A549 (cell line): ENCODE measurements around the gene PIKFYVE. TPM values are rescaled to one million over a fixed set of nuclear protein-coding genes. Genes with fewer than 3 reads are reported as not detected.
A peak's percentile ranks its signal among the peaks of the same experiment; 100 is the strongest.

Experiments
- ATAC-seq, 2 experiments: fragments of 200-7000 bp in 1 of 2; fragments of >200 bp in 1 of 2; cut with Nextera tagmentation in 1 of 2; cut with Tn5 transposase in 1 of 2; 3 replicates each; pipeline versions ENCODE4 v1.8.0 to v1.9.1; 2018 to 2020; ENCODE audit warnings: mild to moderate bottlenecking in 1 of 2, moderate library complexity in 1 of 2
- CTCF ChIA-PET: fragments of 300-600 bp; sonication (Branson Sonifier 250); formaldehyde crosslinking; extraction: SDS; loops from one replicate; lab custom pipeline; 2021; ENCODE audit warnings: antibody characterized with exemption, inconsistent platforms; lab: Yijun Ruan, JAX
- POLR2A ChIA-PET: fragments of 350-600 bp; formaldehyde crosslinking; extraction: SDS; loops from one replicate; lab custom pipeline; 2021; ENCODE audit warnings: antibody characterized with exemption, inconsistent platforms; lab: Yijun Ruan, JAX
- DNase-seq, 2 experiments: peaks; one replicate each; pipeline versions ENCODE4 v3.0.0 to v3.0.0-alpha.2; 2011 to 2016; ENCODE audit warnings: low read depth in 1 of 2, low spot score in 1 of 2
- FAIRE-seq: peaks from 2 replicates; lab custom pipeline; 2011; peaks lifted over from hg19 to GRCh38; lab: Jason Lieb, UNC
- H3K27ac ChIP-seq, 2 experiments: fragments of >200 bp; sonication (Bioruptor Twin); formaldehyde crosslinking; 3 replicates each; pipeline ENCODE4 v1.5.1; 2016 to 2017
- H3K4me1 ChIP-seq: fragments of >200 bp; sonication (Bioruptor Twin); formaldehyde crosslinking; 3 replicates; pipeline ENCODE4 v1.6.1; 2016
- H3K4me2 ChIP-seq: fragments of >200 bp; sonication (Bioruptor Twin); formaldehyde crosslinking; 3 replicates; pipeline ENCODE4 v1.6.1; 2016
- H3K4me3 ChIP-seq: fragments of >200 bp; sonication (Bioruptor Twin); formaldehyde crosslinking; 3 replicates; pipeline ENCODE4 v1.5.1; 2016
- H3K9me3 ChIP-seq: fragments of >200 bp; sonication (Bioruptor Twin); formaldehyde crosslinking; 3 replicates; pipeline ENCODE4 v1.6.1; 2016
- CEBPB ChIP-seq, 2 experiments: fragments of >200 bp in 1 of 2; sonication (Bioruptor Twin) in 1 of 2; formaldehyde crosslinking in 1 of 2; IDR thresholded peaks; 2 replicates each; pipeline ENCODE4 v1.6.1; 2012 to 2016
- CHD2 ChIP-seq: fragments of 150-350 bp; IDR thresholded peaks from 2 replicates; pipeline ENCODE4 v1.6.1; 2014; ENCODE audit warnings: low read length; ENCODE audit not compliant: partially characterized antibody
- FOSB ChIP-seq: fragments of 250-450 bp; sonication (Bioruptor Pico); IDR thresholded peaks from 2 replicates; pipeline ENCODE4 v1.5.0; 2020; ENCODE audit warnings: mild to moderate bottlenecking, moderate library complexity
- FOSL2 ChIP-seq, 2 experiments: fragments of 450-650 bp in 1 of 2; fragments of >200 bp in 1 of 2; sonication (Bioruptor Twin) in 1 of 2; formaldehyde crosslinking; IDR thresholded peaks; 2 replicates each; pipeline versions ENCODE4 v1.5.0 to v1.6.1; 2016 to 2020; ENCODE audit warnings: mild to moderate bottlenecking in 1 of 2, moderate library complexity in 1 of 2
- KDM1A ChIP-seq: fragments of 200-600 bp; sonication (generic); IDR thresholded peaks from 2 replicates; pipeline ENCODE4 v1.6.1; 2016; ENCODE audit warnings: low read depth, mild to moderate bottlenecking
- MAFK ChIP-seq: fragments of 450-650 bp; IDR thresholded peaks from 2 replicates; pipeline ENCODE4 v1.6.1; 2014; ENCODE audit not compliant: partially characterized antibody
- MYC ChIP-seq: IDR thresholded peaks from 2 replicates; pipeline ENCODE4 v1.6.1; 2012; ENCODE audit warnings: mild to moderate bottlenecking, inconsistent platforms, low read length, improper control_type of control experiment, borderline replicate concordance
- NPAS2 ChIP-seq: fragments of 250-450 bp; sonication (Bioruptor Pico); IDR thresholded peaks from 2 replicates; pipeline ENCODE4 v1.8.0; 2022; ENCODE audit warnings: mild to moderate bottlenecking, moderate library complexity, borderline replicate concordance
- POLR2A ChIP-seq: IDR thresholded peaks from 2 replicates; pipeline ENCODE4 v1.6.1; 2012; ENCODE audit warnings: mild to moderate bottlenecking, low read length
- POLR2AphosphoS2 ChIP-seq: conservative IDR thresholded peaks from 2 replicates; pipeline ENCODE4 v1.6.1; 2012; ENCODE audit warnings: low read length, improper control_type of control experiment, inconsistent platforms
- RAD21 ChIP-seq, 2 experiments: fragments of >200 bp in 1 of 2; sonication (Bioruptor Twin) in 1 of 2; formaldehyde crosslinking in 1 of 2; IDR thresholded peaks in 1 of 2; conservative IDR thresholded peaks in 1 of 2; 2 replicates in 1 of 2; 3 replicates in 1 of 2; pipeline ENCODE4 v1.6.1; 2012 to 2018; ENCODE audit warnings: inconsistent platforms in 1 of 2
- RFX5 ChIP-seq: fragments of 450-650 bp; IDR thresholded peaks from 2 replicates; pipeline ENCODE4 v1.7.1; 2014; ENCODE audit warnings: antibody characterized with exemption, mild to moderate bottlenecking, moderate library complexity
- SMC3 ChIP-seq: fragments of >200 bp; sonication (Bioruptor Twin); formaldehyde crosslinking; IDR thresholded peaks from 3 replicates; pipeline ENCODE4 v1.6.1; 2018; ENCODE audit warnings: inconsistent platforms
- TP53 ChIP-seq: fragments of 250-450 bp; sonication (Bioruptor Pico); IDR thresholded peaks from 2 replicates; pipeline ENCODE4 v1.5.0; 2021; ENCODE audit warnings: mild to moderate bottlenecking, moderate library complexity
- ZSCAN20 ChIP-seq: fragments of 250-450 bp; sonication (Bioruptor Pico); IDR thresholded peaks from 2 replicates; pipeline ENCODE4 v1.8.0; 2022; ENCODE audit warnings: mild to moderate bottlenecking, moderate library complexity
- WGBS: methylation state at CpG from one replicate; pipeline ENCODE4 v1.1.6; 2017; ENCODE audit errors: missing lambda C conversion rate; 5-methylcytosine and 5-hydroxymethylcytosine counted together
- polyA plus RNA-seq, 4 experiments: library from polyadenylated mRNA; depleted of rRNA in 3 of 4; stranded (reverse); fragments of >200 nt; fragmentation: RNase III in 1 of 4; extraction: RNeasy Plus Mini Kit Qiagen cat#74134 plus additional on column Dnase treatment in 1 of 4; gene quantifications; 2 replicates in 3 of 4; 3 replicates in 1 of 4; pipeline ENCODE4 v1.2.3, GENCODE V29; 2011 to 2017
- TF ChIP-seq, protein P1 (sequence below): IDR thresholded peaks from 2 replicates; pipeline ENCODE4 v1.6.1; 2012
- TF ChIP-seq, protein P2 (sequence below): IDR thresholded peaks from 2 replicates; pipeline ENCODE4 v1.6.1; 2012; ENCODE audit warnings: low read depth, borderline replicate concordance
- TF ChIP-seq, protein P3 (sequence below): fragments of >200 bp; sonication (Bioruptor Twin); formaldehyde crosslinking; IDR thresholded peaks from 3 replicates; pipeline ENCODE4 v1.6.1; 2016
- TF ChIP-seq, protein P4 (sequence below): fragments of >200 bp; sonication (Bioruptor Twin); formaldehyde crosslinking; IDR thresholded peaks from 2 replicates; pipeline ENCODE4 v1.6.1; 2016
- TF ChIP-seq, protein P5 (sequence below): fragments of 250-450 bp; sonication (Bioruptor Pico); IDR thresholded peaks from 2 replicates; pipeline ENCODE4 v1.5.0; 2020; ENCODE audit warnings: low read depth, mild to moderate bottlenecking, moderate library complexity
- TF ChIP-seq, protein P6 (sequence below): fragments of >200 bp; sonication (Bioruptor Twin); formaldehyde crosslinking; IDR thresholded peaks from 3 replicates; pipeline ENCODE4 v1.5.1; 2016
- TF ChIP-seq, protein P7 (sequence below): fragments of 450-650 bp; IDR thresholded peaks from 2 replicates; pipeline ENCODE4 v1.6.1; 2014; ENCODE audit warnings: antibody characterized with exemption

The PIKFYVE gene
- polyA plus RNA-seq, 2 of the 4 experiments (the other 2 are of a cell fraction) = 6.5 to 19.3 TPM

DNA sequence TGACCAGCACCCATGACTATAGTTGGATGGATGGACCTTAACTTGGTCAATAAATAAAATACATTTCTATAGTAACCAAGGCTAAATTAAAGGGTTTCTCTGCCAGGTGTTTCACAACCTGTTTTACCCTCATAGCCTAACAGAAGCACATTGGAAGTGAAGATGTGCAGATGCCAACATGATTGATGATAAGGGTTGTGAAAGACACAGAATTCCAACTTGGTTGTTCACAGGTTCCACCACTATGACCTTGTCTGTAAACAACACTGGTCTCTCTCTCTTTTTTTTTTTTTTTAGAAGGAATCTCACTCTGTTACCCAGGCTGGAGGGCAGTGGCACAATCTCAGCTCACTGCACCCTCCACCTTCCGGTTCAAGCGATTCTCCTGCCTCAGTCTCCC lies 103.0 kb downstream of the PIKFYVE start (continued):
- TF ChIP-seq, protein P1, sequence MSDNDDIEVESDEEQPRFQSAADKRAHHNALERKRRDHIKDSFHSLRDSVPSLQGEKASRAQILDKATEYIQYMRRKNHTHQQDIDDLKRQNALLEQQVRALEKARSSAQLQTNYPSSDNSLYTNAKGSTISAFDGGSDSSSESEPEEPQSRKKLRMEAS = no peak
- TF ChIP-seq, protein P2, sequence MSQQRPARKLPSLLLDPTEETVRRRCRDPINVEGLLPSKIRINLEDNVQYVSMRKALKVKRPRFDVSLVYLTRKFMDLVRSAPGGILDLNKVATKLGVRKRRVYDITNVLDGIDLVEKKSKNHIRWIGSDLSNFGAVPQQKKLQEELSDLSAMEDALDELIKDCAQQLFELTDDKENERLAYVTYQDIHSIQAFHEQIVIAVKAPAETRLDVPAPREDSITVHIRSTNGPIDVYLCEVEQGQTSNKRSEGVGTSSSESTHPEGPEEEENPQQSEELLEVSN = no peak
- TF ChIP-seq CHD2 = no peak

DNA sequence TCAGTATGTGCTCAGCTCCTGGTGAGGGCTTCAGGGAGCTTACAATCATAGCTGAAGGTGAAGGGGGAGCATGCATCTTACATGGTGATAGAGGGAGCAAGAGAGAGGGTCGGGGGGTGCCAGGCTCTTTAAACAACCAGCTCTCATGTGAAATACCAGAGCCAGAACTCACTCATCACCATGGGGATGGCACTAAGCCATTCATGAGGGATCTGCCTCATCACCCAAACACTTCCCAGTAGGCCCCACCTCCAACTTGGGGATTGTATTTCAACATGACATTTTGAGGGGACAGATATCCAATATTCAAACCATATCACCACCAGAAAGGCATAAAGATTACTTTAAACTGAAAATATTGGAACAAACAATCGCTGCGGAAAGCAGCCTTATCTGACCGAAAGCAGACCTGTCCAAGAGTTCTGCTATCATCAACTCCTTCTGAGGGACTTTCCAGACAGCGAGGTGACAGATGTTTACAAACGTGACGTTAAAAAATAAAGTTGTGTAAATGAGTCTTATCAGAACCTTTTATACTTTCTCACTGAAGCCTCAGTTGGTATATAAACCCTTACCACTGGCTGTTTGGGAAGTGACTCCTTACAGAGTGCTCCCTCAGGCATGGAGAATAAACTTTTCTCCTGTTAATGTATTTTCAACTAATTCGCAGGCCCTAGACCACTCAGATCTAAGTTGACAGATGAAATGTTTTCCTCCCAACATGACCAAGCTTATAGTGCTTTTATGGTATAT lies 105.0 kb downstream of the PIKFYVE start:
- no peak for FAIRE-seq
- ChIA-PET POLR2A (no interaction called here), CTCF (no interaction called here)
- Histone ChIP-seq H3K4me1 (0 out of 3 replicates have a peak, but pooled peaks cover 3% of the 10 kb centered on the region), H3K9me3 (no peaks in the 10 kb centered on the region), H3K4me3 (no peak overlapping the region), H3K4me2 (no peak overlapping the region), H3K27ac (no peak overlapping the region)
- DNase-seq = no peak
- TF ChIP-seq, protein P3, sequence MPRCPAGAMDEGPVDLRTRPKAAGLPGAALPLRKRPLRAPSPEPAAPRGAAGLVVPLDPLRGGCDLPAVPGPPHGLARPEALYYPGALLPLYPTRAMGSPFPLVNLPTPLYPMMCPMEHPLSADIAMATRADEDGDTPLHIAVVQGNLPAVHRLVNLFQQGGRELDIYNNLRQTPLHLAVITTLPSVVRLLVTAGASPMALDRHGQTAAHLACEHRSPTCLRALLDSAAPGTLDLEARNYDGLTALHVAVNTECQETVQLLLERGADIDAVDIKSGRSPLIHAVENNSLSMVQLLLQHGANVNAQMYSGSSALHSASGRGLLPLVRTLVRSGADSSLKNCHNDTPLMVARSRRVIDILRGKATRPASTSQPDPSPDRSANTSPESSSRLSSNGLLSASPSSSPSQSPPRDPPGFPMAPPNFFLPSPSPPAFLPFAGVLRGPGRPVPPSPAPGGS = no peak
- TF ChIP-seq FOSB (CRISPR knock-in tag) (no peak), FOSL2 (IDR thresholded peaks at IDR 0.05) (no peak), FOSL2 (CRISPR knock-in tag; IDR thresholded peaks at IDR 0.05) (no peak), RFX5 (no peak), MAFK (no peak)
- ATAC-seq = no peak
- WGBS = 57% methylated on average over 8 of the region's 8 CpGs

DNA sequence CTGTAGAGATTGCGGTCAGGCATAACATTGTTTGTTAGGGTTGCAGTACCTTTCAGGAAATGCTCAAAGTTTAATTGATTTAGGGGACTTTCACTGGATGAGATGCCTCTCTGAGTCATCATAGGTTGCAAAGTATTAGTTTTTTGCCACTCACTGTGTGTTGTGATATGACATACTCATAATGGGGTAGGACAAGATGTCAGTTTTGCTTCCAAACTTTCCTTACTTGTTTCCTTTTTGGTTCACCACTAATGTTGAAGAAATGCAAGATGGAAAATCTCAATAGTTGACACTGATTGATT lies 105.5 kb downstream of the PIKFYVE start:
- DNase-seq (no peak), FAIRE-seq (no peak), ATAC-seq (no peak)
- ChIA-PET CTCF (no interaction called here), POLR2A (no interaction called here)
- Histone ChIP-seq H3K4me2 (no peak overlapping the region), H3K4me1 (0 out of 3 replicates have a peak, but pooled peaks cover 3% of the 10 kb centered on the region), H3K9me3 (no peaks in the 10 kb centered on the region), H3K4me3 (no peak overlapping the region), H3K27ac (no peak overlapping the region)
- TF ChIP-seq FOSB (CRISPR knock-in tag) (no peak), NPAS2 (CRISPR knock-in tag) (no peak), CEBPB (IDR thresholded peaks at IDR 0.05) (no peak), ZSCAN20 (CRISPR knock-in tag) (no peak), POLR2A (no peak), MYC (no peak), KDM1A (no peak)
- TF ChIP-seq, protein P4, sequence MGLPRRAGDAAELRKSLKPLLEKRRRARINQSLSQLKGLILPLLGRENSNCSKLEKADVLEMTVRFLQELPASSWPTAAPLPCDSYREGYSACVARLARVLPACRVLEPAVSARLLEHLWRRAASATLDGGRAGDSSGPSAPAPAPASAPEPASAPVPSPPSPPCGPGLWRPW = no peak
- TF ChIP-seq, protein P1 = no peak
- TF ChIP-seq, protein P5, sequence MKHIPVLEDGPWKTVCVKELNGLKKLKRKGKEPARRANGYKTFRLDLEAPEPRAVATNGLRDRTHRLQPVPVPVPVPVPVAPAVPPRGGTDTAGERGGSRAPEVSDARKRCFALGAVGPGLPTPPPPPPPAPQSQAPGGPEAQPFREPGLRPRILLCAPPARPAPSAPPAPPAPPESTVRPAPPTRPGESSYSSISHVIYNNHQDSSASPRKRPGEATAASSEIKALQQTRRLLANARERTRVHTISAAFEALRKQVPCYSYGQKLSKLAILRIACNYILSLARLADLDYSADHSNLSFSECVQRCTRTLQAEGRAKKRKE (CRISPR knock-in tag) = no peak
- 96% methylated on average over 1 of the region's 1 CpG for WGBS

DNA sequence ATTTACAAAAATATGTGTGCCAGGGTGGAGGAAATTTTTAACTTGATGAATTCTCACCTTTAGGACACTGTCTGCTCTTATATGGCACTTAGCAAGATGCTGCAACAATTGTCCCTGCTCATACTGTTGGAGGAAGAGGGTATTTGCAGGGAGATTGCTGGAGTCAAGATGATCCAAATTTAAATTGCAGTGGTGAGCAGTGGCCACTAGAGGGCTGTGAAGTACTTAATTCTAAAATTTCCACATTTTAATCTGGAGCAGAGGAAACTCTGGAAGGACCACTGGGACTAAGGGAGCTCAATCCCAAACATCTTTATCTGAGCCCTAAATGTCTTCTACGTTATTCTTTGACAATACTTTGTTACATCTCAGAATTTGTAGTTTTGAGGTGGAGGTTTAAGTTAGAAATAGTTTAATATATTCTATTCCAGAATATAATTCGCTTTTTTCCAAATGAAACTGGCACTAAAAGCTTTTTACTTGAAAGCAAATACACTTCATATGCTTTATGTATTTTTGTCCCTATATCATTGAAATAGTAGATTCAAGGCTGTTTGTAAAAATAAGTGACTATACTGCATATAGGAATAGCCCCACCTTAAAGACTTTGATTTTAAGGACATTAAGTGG lies 107.5 kb downstream of the PIKFYVE start:
- FAIRE-seq (no peak), ATAC-seq (peak; percentile 67 to 76), DNase-seq (peak; percentile 44 to 67)
- WGBS = 45% methylated on average over 2 of the region's 2 CpGs
- Histone ChIP-seq H3K9me3 (no peaks in the 10 kb centered on the region), H3K27ac (no peak overlapping the region), H3K4me2 (no peak overlapping the region), H3K4me3 (no peak overlapping the region)
- POLR2A ChIA-PET = no interaction called here
- CTCF ChIA-PET = interaction anchor here (0.8 to 2.6 kb wide), 5 partner anchors 9 to 126 kb away, joined by 3 to 17 read pairs (median 5); no protein-coding TSS in a partner anchor
- peak; percentile 58 to 59 for TF ChIP-seq RAD21 (conservative IDR thresholded peaks at IDR 0.05 in 1 of 2, IDR thresholded peaks at IDR 0.05 in 1 of 2)
- TF ChIP-seq TP53 (CRISPR knock-in tag) = no peak
- no peak for TF ChIP-seq POLR2AphosphoS2
- TF ChIP-seq, protein P6, sequence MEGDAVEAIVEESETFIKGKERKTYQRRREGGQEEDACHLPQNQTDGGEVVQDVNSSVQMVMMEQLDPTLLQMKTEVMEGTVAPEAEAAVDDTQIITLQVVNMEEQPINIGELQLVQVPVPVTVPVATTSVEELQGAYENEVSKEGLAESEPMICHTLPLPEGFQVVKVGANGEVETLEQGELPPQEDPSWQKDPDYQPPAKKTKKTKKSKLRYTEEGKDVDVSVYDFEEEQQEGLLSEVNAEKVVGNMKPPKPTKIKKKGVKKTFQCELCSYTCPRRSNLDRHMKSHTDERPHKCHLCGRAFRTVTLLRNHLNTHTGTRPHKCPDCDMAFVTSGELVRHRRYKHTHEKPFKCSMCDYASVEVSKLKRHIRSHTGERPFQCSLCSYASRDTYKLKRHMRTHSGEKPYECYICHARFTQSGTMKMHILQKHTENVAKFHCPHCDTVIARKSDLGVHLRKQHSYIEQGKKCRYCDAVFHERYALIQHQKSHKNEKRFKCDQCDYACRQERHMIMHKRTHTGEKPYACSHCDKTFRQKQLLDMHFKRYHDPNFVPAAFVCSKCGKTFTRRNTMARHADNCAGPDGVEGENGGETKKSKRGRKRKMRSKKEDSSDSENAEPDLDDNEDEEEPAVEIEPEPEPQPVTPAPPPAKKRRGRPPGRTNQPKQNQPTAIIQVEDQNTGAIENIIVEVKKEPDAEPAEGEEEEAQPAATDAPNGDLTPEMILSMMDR = peak; percentile 78
- peak; percentile 45; the same call in 1 of the 3 replicates for TF ChIP-seq SMC3
- TF ChIP-seq, protein P7, sequence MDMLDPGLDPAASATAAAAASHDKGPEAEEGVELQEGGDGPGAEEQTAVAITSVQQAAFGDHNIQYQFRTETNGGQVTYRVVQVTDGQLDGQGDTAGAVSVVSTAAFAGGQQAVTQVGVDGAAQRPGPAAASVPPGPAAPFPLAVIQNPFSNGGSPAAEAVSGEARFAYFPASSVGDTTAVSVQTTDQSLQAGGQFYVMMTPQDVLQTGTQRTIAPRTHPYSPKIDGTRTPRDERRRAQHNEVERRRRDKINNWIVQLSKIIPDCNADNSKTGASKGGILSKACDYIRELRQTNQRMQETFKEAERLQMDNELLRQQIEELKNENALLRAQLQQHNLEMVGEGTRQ = no peak
- no peak for TF ChIP-seq MAFK
- TF ChIP-seq, all 56 proteins: peak for 3
- H3K4me1 ChIP-seq = 0 out of 3 replicates have a peak, but pooled peaks cover 3% of the 10 kb centered on the region
